ENCODE measurements around the gene TMEM187.

Gene TMEM187

GRCh38 chrX:153972368-153973126, at the start of gene TMEM187:
TSS of gene TMEM187 (plus strand) at chrX:153972754. CDS start at chrX:153982063, 9,309 bp downstream.
- DNase-seq = peak; percentile 92

GRCh38 chrX:153922932-153923857, 49.4 kb upstream of the TMEM187 start:
- no peak for DNase-seq

GRCh38 chrX:153924149-153924861, 48.2 kb upstream of the TMEM187 start:
- DNase-seq = peak; percentile 30

- no peak for DNase-seq
Observed at GRCh38 chrX:153925387-153925738, 47.2 kb upstream of the TMEM187 start.

GRCh38 chrX:153925739-153926551, 46.6 kb upstream of the TMEM187 start, which contains the start of gene ARHGAP4:
TSS of gene ARHGAP4 (minus strand) at chrX:153926264. CDS start at chrX:153926202, 62 bp downstream.
- DNase-seq = no peak

- DNase-seq = no peak
Observed at GRCh38 chrX:153926552-153926857, 46.0 kb upstream of the TMEM187 start.

- DNase-seq = peak; percentile 30
Observed at GRCh38 chrX:153926858-153927671, 45.5 kb upstream of the TMEM187 start.

GRCh38 chrX:153927672-153927921, 45.0 kb upstream of the TMEM187 start:
- no peak for DNase-seq

- DNase-seq = peak; percentile 97
Observed at GRCh38 chrX:153927922-153928760, 44.4 kb upstream of the TMEM187 start.

GRCh38 chrX:153928846-153929245, 43.7 kb upstream of the TMEM187 start:
- DNase-seq = no peak

GRCh38 chrX:153929576-153929975, 43.0 kb upstream of the TMEM187 start:
- no peak for DNase-seq

- no peak for DNase-seq
Observed at GRCh38 chrX:153930011-153930910, 42.3 kb upstream of the TMEM187 start.

- no peak for DNase-seq
Observed at GRCh38 chrX:153931151-153931550, 41.4 kb upstream of the TMEM187 start.

GRCh38 chrX:153931748-153932147, 40.8 kb upstream of the TMEM187 start:
- no peak for DNase-seq

- DNase-seq = no peak
Observed at GRCh38 chrX:153932220-153932915, 40.2 kb upstream of the TMEM187 start.

- peak; percentile 26 for DNase-seq
Observed at GRCh38 chrX:153933748-153934147, 38.8 kb upstream of the TMEM187 start.

- no peak for DNase-seq
Observed at GRCh38 chrX:153934148-153934761, 38.3 kb upstream of the TMEM187 start.

GRCh38 chrX:153934762-153935325, 37.7 kb upstream of the TMEM187 start, which contains the start of gene NAA10:
TSS of gene NAA10 (minus strand) at chrX:153935037. CDS start at chrX:153934904, 133 bp downstream.
- DNase-seq = peak; percentile 67
